GDM1 (cell line): Measurements from ENCODE around the gene FAM110D.

Experiments used
- DNase-seq: peaks from one replicate; lab custom pipeline; 2025; lab: John Stamatoyannopoulos, UW

The FAM110D gene

GRCh38 chr1:26189331-26189730, 30.5 kb downstream of the FAM110D start:
- DNase-seq, result no peak

- no peak for DNase-seq
Observed at GRCh38 chr1:26189751-26190275, 30.9 kb downstream of the FAM110D start.

- DNase-seq, result no peak
Observed at GRCh38 chr1:26190373-26190987, 31.6 kb downstream of the FAM110D start, which contains the start of gene CATSPER4. CATSPER4 (plus strand) TSS chr1:26190602; CDS start chr1:26190628, 26 bp downstream.

- DNase-seq, result no peak
Observed at GRCh38 chr1:26191739-26192138, 32.9 kb downstream of the FAM110D start.

- no peak for DNase-seq
Observed at GRCh38 chr1:26195805-26196204, 36.9 kb downstream of the FAM110D start.

- no peak for DNase-seq
Observed at GRCh38 chr1:26197301-26197700, 38.4 kb downstream of the FAM110D start.

- no peak for DNase-seq
Observed at GRCh38 chr1:26197813-26198212, 38.9 kb downstream of the FAM110D start.

- DNase-seq, result no peak
Observed at GRCh38 chr1:26200413-26200812, 41.5 kb downstream of the FAM110D start.

GRCh38 chr1:26203642-26204318, 44.9 kb downstream of the FAM110D start:
- no peak for DNase-seq

- no peak for DNase-seq
Observed at GRCh38 chr1:26210147-26210870, 51.4 kb downstream of the FAM110D start.

- no peak for DNase-seq
Observed at GRCh38 chr1:26212726-26213125, 53.8 kb downstream of the FAM110D start.

- no peak for DNase-seq
Observed at GRCh38 chr1:26213335-26213905, 54.5 kb downstream of the FAM110D start.
